GM10847 (cell line): Measurements from ENCODE around the gene CP.

Source experiments
- POLR2A ChIP-seq: IDR thresholded peaks from 2 replicates; pipeline ENCODE4 v1.6.1; 2011; ENCODE audit not compliant: insufficient read length; ENCODE audit errors: extremely low read depth

CP gene

GRCh38 chr3:149198611-149199010 lies 23.0 kb downstream of the CP start:
- no peak for TF ChIP-seq POLR2A

GRCh38 chr3:149197669-149198068 lies 24.0 kb downstream of the CP start:
- TF ChIP-seq POLR2A: no peak

DNA sequence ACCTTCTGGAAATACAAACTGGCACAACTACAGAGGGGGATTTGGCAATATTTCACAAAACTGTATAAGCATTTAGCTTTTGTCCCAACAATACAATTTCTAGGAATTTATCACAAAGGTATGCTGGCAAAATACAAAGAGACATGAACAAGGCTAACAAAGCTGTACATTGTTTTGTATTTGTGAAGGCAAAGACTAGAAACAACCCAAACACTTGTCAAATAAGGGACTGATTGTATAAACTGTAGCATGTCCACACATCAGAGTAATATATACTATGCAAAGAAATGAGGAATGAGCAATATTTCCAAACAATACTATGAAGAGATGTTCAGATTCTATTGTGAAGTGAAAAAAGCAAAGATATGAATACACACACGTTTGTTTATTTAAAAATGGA lies 26.4 kb downstream of the CP start:
- TF ChIP-seq POLR2A: no peak

- TF ChIP-seq POLR2A: no peak
These were observed 33.1 kb downstream of the CP start for GRCh38 chr3:149188494-149188893.

DNA sequence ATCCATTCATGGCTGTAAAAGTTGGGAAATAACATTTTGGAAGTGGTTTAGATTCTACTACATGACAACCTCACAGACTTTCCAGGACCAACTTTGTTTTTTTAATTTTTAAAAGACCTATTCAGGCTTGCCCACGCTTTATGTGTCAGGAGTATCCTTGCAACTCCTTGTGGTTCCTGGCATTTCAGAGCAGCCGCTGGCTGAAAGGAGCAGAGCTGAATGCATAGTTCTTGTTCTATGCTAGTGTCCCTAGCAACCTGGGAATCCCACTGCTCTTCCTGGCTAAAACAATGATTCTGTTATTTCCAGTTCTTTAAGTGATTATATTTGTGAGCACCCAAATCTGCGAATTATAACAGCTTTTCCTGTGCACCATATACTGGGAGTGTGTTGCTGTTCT lies 34.9 kb downstream of the CP start:
- TF ChIP-seq POLR2A: no peak

DNA sequence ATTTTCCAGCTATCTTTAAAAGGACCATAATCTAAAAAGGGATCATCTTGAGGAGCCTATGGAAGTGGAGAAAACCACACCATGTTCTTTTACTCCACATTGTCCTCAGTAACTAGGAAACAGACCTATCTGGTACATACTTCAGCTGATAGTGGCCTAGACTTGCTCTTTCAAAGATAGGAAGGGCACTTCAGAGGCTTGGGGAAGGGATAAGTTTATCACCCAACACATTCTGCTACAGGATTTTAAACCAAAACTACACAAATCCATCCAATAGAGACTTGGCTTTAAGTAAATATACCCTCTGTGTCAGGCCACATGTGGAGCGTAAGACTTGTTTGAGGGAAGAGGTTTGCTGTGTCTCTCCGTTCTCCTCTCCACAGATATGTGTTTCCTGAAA lies 35.4 kb downstream of the CP start:
- no peak for TF ChIP-seq POLR2A

GRCh38 chr3:149181182-149181581 lies 40.4 kb downstream of the CP start:
- no peak for TF ChIP-seq POLR2A

- TF ChIP-seq POLR2A: no peak
These were observed 41.5 kb downstream of the CP start for GRCh38 chr3:149180057-149180573.

- TF ChIP-seq POLR2A: no peak
These were observed 42.4 kb downstream of the CP start for GRCh38 chr3:149179220-149179619.

- TF ChIP-seq POLR2A: no peak
These were observed 44.5 kb downstream of the CP start for GRCh38 chr3:149177122-149177521.

- TF ChIP-seq POLR2A: no peak
These were observed 46.7 kb downstream of the CP start for GRCh38 chr3:149174901-149175300.

DNA sequence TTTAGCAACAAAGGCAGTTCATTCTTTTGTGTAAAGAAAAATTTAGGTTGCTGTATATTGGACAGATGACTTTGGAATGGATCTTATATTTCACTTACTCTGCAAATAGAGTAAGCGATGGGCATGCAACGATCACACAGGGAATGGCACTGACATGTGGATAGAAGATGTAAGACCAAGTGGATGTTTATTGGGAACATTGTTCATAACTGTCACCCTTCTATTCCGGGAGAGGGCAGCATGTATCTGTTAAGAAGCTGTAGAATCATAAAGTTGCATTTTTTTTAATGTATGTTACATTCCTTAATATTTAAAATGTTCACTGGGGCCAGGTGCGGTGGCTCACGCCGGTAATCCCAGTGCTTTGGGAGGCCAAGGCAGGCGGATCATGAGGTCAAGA lies 51.0 kb downstream of the CP start:
- TF ChIP-seq POLR2A: no peak

DNA sequence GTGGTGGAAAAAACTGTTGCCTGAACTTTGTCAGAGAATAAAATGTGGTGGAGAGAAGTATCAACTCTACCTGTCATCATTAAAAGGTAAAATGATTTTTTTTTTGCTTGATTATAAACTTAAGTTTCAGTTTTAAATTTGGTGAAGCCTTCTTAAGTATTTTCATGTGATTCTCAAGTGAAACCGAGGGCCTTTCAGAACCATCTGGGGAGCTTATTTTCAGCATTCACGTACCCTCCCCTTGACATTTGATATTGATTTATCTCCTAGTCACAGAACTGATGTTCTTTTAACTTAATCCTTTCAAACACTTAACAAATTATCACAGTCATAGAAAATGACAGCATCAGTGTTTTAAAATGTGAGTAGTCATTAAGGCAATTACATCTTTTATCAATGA lies 53.7 kb downstream of the CP start:
- TF ChIP-seq POLR2A: no peak

DNA sequence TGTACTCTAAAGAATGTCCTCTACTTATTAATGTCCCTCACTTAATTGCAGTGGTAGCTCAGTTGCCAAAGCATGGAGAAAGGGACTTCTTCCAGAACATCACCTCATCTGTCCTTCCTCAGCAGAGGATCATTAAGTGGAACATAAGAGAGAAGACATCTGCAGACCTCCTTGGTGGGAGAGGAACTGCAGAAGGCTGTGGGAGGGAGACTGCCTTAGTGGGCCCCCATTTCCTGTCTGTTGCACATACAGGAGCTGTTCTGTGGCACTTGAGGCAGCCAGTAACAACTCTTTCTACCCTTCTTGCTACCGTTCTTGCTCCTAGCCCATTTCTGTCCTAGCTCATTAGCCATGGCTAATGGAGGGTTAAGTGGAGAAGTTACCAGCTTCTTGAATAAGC lies 58.6 kb downstream of the CP start:
- no peak for TF ChIP-seq POLR2A

GRCh38 chr3:149162007-149162406 lies 59.6 kb downstream of the CP start:
- TF ChIP-seq POLR2A: no peak

- no peak for TF ChIP-seq POLR2A
These were observed 60.8 kb downstream of the CP start for GRCh38 chr3:149160754-149161300.

GRCh38 chr3:149153402-149153801 lies 68.2 kb downstream of the CP start:
- TF ChIP-seq POLR2A: no peak

DNA sequence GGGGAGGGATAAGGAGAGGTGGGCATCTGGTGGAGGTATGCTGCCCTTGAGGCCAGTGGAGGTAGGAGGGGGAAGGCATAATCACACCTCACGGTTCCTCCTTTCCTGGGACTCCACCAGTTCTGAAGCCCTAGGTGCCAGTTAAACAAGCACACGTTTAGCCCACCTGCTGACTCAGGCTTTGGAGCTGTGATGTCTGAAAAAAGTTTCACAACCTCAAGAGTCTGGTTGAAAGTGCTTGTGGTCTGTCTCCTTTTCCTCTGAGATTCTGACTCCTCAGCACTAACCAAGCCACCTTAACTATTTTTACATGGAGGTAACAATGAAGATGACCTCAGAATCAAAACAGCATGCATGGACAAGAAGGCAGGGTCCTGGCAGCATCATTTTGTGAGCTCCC lies 69.2 kb downstream of the CP start:
- TF ChIP-seq POLR2A: no peak

DNA sequence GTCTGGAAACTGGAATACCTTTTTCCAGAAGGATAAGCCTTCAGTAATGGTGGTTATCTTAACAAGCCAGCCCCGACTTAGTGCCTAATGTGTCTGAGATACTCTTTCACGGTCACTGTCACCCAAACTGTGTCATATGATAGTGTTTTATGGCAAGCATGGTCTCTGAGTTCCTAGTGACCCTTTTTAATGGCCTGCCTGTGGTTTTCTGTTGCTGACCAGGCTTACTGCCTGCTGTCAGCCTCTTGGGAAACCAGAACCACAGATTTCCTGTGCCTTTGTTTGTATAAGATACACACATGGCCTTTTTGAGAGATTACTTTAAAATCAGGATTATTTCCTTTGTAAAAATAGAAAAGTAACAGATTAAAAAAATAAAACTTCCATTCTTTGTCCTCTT lies 69.8 kb downstream of the CP start:
- no peak for TF ChIP-seq POLR2A
